NCI-H345 treated with DMSO at 0.1 percent for 48 hours (cell line): ENCODE measurements around the gene COL11A2.

ENCODE experiments used
- DNase-seq: peaks from one replicate; lab custom pipeline; 2025; ENCODE audit not compliant: unreplicated experiment; lab: John Stamatoyannopoulos, UW

Gene COL11A2

GRCh38 chr6:33193619-33194018, 1.4 kb upstream of the COL11A2 start:
- DNase-seq: no peak

- no peak for DNase-seq
These were observed 670 bp upstream of the COL11A2 start for GRCh38 chr6:33192671-33193602.

GRCh38 chr6:33191383-33192104, 723 bp downstream of the COL11A2 start:
- no peak for DNase-seq

GRCh38 chr6:33190504-33191107, 1.7 kb downstream of the COL11A2 start:
- no peak for DNase-seq

GRCh38 chr6:33189625-33190448, 2.4 kb downstream of the COL11A2 start:
- no peak for DNase-seq

GRCh38 chr6:33189164-33189563, 3.1 kb downstream of the COL11A2 start:
- no peak for DNase-seq

GRCh38 chr6:33187809-33188208, 4.5 kb downstream of the COL11A2 start:
- DNase-seq: no peak

- DNase-seq: no peak
These were observed 6.5 kb downstream of the COL11A2 start for GRCh38 chr6:33185654-33186187.

- DNase-seq: no peak
These were observed 7.1 kb downstream of the COL11A2 start for GRCh38 chr6:33185190-33185589.

GRCh38 chr6:33183071-33183683, 9.1 kb downstream of the COL11A2 start:
- no peak for DNase-seq

GRCh38 chr6:33181141-33181540, 11.1 kb downstream of the COL11A2 start:
- no peak for DNase-seq

GRCh38 chr6:33178755-33179475, 13.4 kb downstream of the COL11A2 start:
- DNase-seq: no peak

- DNase-seq: no peak
These were observed 14.5 kb downstream of the COL11A2 start for GRCh38 chr6:33177552-33178446.

- DNase-seq: no peak
These were observed 15.4 kb downstream of the COL11A2 start for GRCh38 chr6:33176906-33177305.

GRCh38 chr6:33175436-33176069, 16.7 kb downstream of the COL11A2 start:
- DNase-seq: no peak

- no peak for DNase-seq
These were observed 17.5 kb downstream of the COL11A2 start for GRCh38 chr6:33174784-33175183.

- DNase-seq: no peak
These were observed 18.6 kb downstream of the COL11A2 start for GRCh38 chr6:33173535-33174180.
